HEK293 (cell line): ENCODE data around the gene STK11.
A peak's percentile ranks its signal among the peaks of the same experiment; 100 is the strongest.

Source experiments
- GLI4 ChIP-seq: fragments of 450-650 bp; formaldehyde crosslinking; IDR thresholded peaks from 2 replicates; pipeline ENCODE4 v1.5.1; 2016; ENCODE audit warnings: missing biosample characterization, missing genetic modification characterization
- HOXA7 ChIP-seq: sonication (generic); formaldehyde crosslinking; IDR thresholded peaks from 2 replicates; pipeline ENCODE4 v1.8.1; 2022; ENCODE audit warnings: missing genetic modification reagents, borderline replicate concordance
- HOXC10 ChIP-seq: sonication (generic); formaldehyde crosslinking; IDR thresholded peaks from 2 replicates; pipeline ENCODE4 v1.8.1; 2023; ENCODE audit warnings: mild to moderate bottlenecking, missing genetic modification reagents
- SP3 ChIP-seq: fragments of 450-650 bp; formaldehyde crosslinking; IDR thresholded peaks from 2 replicates; pipeline ENCODE4 v1.5.1; 2016; ENCODE audit warnings: missing biosample characterization, missing genetic modification characterization
- ZBTB10 ChIP-seq: fragments of 450-650 bp; formaldehyde crosslinking; IDR thresholded peaks from 2 replicates; pipeline ENCODE4 v1.5.1; 2016; ENCODE audit warnings: missing biosample characterization, missing genetic modification characterization
- ZFP37 ChIP-seq: fragments of 450-650 bp; formaldehyde crosslinking; IDR thresholded peaks from 2 replicates; pipeline ENCODE4 v1.5.1; 2016; ENCODE audit warnings: missing biosample characterization, missing genetic modification characterization
- ZNF112 ChIP-seq: fragments of 450-650 bp; formaldehyde crosslinking; IDR thresholded peaks from 2 replicates; pipeline ENCODE4 v1.5.0; 2017; ENCODE audit warnings: missing biosample characterization, missing genetic modification characterization
- ZNF148 ChIP-seq: fragments of 450-650 bp; formaldehyde crosslinking; IDR thresholded peaks from 2 replicates; pipeline ENCODE4 v1.5.0; 2017; ENCODE audit warnings: missing biosample characterization, missing genetic modification characterization, borderline replicate concordance
- ZNF274 ChIP-seq, 2 experiments: fragments of 200-500 bp in 1 of 2; fragments of 450-650 bp in 1 of 2; sonication (Bioruptor generic) in 1 of 2; formaldehyde crosslinking in 1 of 2; IDR thresholded peaks; 2 replicates each; pipeline versions ENCODE4 v1.5.1 to v1.6.1; 2014 to 2016; ENCODE audit warnings: borderline replicate concordance in 1 of 2, inconsistent platforms in 1 of 2, low read length in 1 of 2, missing biosample characterization in 1 of 2, missing genetic modification characterization in 1 of 2
- ZNF341 ChIP-seq: fragments of 450-650 bp; formaldehyde crosslinking; IDR thresholded peaks from 2 replicates; pipeline ENCODE4; 2016; ENCODE audit warnings: low read depth, missing biosample characterization, missing genetic modification characterization
- ZNF350 ChIP-seq: fragments of 450-650 bp; formaldehyde crosslinking; IDR thresholded peaks from 2 replicates; pipeline ENCODE4 v1.5.0; 2017; ENCODE audit warnings: missing biosample characterization, mild to moderate bottlenecking, missing genetic modification characterization
- ZNF394 ChIP-seq: fragments of 450-650 bp; formaldehyde crosslinking; IDR thresholded peaks from 2 replicates; pipeline ENCODE4 v1.5.1; 2016; ENCODE audit warnings: missing biosample characterization, missing genetic modification characterization, mild to moderate bottlenecking, moderate library complexity, borderline replicate concordance
- ZNF48 ChIP-seq: fragments of 450-650 bp; formaldehyde crosslinking; IDR thresholded peaks from 2 replicates; pipeline ENCODE4 v1.5.1; 2016; ENCODE audit warnings: missing biosample characterization, missing genetic modification characterization
- ZNF501 ChIP-seq: fragments of 450-650 bp; formaldehyde crosslinking; IDR thresholded peaks from 2 replicates; pipeline ENCODE4 v1.5.1; 2016; ENCODE audit warnings: missing biosample characterization, missing genetic modification characterization
- ZNF580 ChIP-seq: fragments of 450-650 bp; formaldehyde crosslinking; IDR thresholded peaks from 2 replicates; pipeline ENCODE4 v1.5.1; 2016; ENCODE audit warnings: missing biosample characterization, missing genetic modification characterization
- ZNF596 ChIP-seq: fragments of 450-650 bp; IDR thresholded peaks from 2 replicates; pipeline ENCODE4 v1.5.0; 2018; ENCODE audit warnings: missing biosample characterization, mild to moderate bottlenecking, missing genetic modification characterization, moderate library complexity
- ZNF654 ChIP-seq: fragments of 450-650 bp; formaldehyde crosslinking; IDR thresholded peaks from 2 replicates; pipeline ENCODE4 v1.5.1; 2016; ENCODE audit warnings: low read depth, missing biosample characterization, missing genetic modification characterization
- ZSCAN18 ChIP-seq: fragments of 450-650 bp; formaldehyde crosslinking; IDR thresholded peaks from 2 replicates; pipeline ENCODE4 v1.5.1; 2016; ENCODE audit warnings: missing biosample characterization, missing genetic modification characterization
- TF ChIP-seq, protein P1 (sequence below): fragments of 450-650 bp; formaldehyde crosslinking; IDR thresholded peaks from 2 replicates; pipeline ENCODE4 v1.5.1; 2017; ENCODE audit warnings: missing biosample characterization, missing genetic modification characterization
- TF ChIP-seq, protein P2 (sequence below): fragments of 450-650 bp; formaldehyde crosslinking; IDR thresholded peaks from 2 replicates; pipeline ENCODE4 v1.5.1; 2016; ENCODE audit warnings: missing biosample characterization, missing genetic modification characterization, low read depth
- TF ChIP-seq, protein P3 (sequence below): fragments of 450-650 bp; formaldehyde crosslinking; conservative IDR thresholded peaks from 2 replicates; pipeline ENCODE4 v1.5.1; 2016; ENCODE audit warnings: low read depth, missing biosample characterization, missing genetic modification characterization
- TF ChIP-seq, protein P4 (sequence below): fragments of 450-650 bp; formaldehyde crosslinking; IDR thresholded peaks from 2 replicates; pipeline ENCODE4; 2016; ENCODE audit warnings: missing biosample characterization, missing genetic modification characterization

Gene STK11

GRCh38 chr19:1249298-1249989, 43.9 kb downstream of the STK11 start (continued):
- TF ChIP-seq, protein P1, sequence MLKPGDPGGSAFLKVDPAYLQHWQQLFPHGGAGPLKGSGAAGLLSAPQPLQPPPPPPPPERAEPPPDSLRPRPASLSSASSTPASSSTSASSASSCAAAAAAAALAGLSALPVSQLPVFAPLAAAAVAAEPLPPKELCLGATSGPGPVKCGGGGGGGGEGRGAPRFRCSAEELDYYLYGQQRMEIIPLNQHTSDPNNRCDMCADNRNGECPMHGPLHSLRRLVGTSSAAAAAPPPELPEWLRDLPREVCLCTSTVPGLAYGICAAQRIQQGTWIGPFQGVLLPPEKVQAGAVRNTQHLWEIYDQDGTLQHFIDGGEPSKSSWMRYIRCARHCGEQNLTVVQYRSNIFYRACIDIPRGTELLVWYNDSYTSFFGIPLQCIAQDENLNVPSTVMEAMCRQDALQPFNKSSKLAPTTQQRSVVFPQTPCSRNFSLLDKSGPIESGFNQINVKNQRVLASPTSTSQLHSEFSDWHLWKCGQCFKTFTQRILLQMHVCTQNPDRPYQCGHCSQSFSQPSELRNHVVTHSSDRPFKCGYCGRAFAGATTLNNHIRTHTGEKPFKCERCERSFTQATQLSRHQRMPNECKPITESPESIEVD = no peak
- TF ChIP-seq ZSCAN18 (no peak), ZNF148 (no peak), ZBTB10 (tag by site-specific recombination) (peak; percentile 55), GLI4 (no peak), ZNF48 (tag by site-specific recombination) (no peak), SP3 (tag by site-specific recombination) (peak; percentile 8), ZNF501 (no peak), ZNF654 (tag by site-specific recombination) (no peak), ZNF112 (tag by site-specific recombination) (no peak), ZNF596 (peak; percentile 42; the same call in 1 of the 2 replicates), HOXC10 (CRISPR knock-in tag) (no peak), HOXA7 (CRISPR knock-in tag) (no peak), ZFP37 (tag by site-specific recombination) (no peak), ZNF580 (tag by site-specific recombination) (no peak), ZNF350 (tag by site-specific recombination) (no peak), ZNF274 (IDR thresholded peaks at IDR 0.05; ENCODE audit: low read length) (no peak), ZNF274 (tag by site-specific recombination; IDR thresholded peaks at IDR 0.05; ENCODE audit: borderline replicate concordance) (no peak), ZNF394 (tag by site-specific recombination) (no peak), ZNF341 (tag by site-specific recombination) (peak; percentile 59)
- TF ChIP-seq, protein P2, sequence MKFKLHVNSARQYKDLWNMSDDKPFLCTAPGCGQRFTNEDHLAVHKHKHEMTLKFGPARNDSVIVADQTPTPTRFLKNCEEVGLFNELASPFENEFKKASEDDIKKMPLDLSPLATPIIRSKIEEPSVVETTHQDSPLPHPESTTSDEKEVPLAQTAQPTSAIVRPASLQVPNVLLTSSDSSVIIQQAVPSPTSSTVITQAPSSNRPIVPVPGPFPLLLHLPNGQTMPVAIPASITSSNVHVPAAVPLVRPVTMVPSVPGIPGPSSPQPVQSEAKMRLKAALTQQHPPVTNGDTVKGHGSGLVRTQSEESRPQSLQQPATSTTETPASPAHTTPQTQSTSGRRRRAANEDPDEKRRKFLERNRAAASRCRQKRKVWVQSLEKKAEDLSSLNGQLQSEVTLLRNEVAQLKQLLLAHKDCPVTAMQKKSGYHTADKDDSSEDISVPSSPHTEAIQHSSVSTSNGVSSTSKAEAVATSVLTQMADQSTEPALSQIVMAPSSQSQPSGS = no peak
- TF ChIP-seq, protein P3, sequence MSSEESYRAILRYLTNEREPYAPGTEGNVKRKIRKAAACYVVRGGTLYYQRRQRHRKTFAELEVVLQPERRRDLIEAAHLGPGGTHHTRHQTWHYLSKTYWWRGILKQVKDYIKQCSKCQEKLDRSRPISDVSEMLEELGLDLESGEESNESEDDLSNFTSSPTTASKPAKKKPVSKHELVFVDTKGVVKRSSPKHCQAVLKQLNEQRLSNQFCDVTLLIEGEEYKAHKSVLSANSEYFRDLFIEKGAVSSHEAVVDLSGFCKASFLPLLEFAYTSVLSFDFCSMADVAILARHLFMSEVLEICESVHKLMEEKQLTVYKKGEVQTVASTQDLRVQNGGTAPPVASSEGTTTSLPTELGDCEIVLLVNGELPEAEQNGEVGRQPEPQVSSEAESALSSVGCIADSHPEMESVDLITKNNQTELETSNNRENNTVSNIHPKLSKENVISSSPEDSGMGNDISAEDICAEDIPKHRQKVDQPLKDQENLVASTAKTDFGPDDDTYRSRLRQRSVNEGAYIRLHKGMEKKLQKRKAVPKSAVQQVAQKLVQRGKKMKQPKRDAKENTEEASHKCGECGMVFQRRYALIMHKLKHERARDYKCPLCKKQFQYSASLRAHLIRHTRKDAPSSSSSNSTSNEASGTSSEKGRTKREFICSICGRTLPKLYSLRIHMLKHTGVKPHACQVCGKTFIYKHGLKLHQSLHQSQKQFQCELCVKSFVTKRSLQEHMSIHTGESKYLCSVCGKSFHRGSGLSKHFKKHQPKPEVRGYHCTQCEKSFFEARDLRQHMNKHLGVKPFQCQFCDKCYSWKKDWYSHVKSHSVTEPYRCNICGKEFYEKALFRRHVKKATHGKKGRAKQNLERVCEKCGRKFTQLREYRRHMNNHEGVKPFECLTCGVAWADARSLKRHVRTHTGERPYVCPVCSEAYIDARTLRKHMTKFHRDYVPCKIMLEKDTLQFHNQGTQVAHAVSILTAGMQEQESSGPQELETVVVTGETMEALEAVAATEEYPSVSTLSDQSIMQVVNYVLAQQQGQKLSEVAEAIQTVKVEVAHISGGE (tag by site-specific recombination) = no peak
- TF ChIP-seq, protein P4, sequence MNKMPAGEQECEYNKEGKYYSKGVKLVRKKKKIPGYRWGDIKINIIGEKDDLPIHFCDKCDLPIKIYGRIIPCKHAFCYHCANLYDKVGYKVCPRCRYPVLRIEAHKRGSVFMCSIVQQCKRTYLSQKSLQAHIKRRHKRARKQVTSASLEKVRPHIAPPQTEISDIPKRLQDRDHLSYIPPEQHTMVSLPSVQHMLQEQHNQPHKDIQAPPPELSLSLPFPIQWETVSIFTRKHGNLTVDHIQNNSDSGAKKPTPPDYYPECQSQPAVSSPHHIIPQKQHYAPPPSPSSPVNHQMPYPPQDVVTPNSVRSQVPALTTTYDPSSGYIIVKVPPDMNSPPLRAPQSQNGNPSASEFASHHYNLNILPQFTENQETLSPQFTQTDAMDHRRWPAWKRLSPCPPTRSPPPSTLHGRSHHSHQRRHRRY = no peak
